HAP-1 (cell line): Measurements from ENCODE around the gene PPP3CA.

Source experiments
- DNase-seq, 2 experiments: peaks; one replicate each; pipeline ENCODE4 v3.0.0-alpha.2; 2016 to 2020; ENCODE audit warnings: low spot score in 2 of 2
- H3K27me3 ChIP-seq: fragments of 250-450 bp; sonication (Bioruptor Pico); 2 replicates; pipeline ENCODE4 v1.5.1; 2020; ENCODE audit warnings: low read depth, mild to moderate bottlenecking, moderate library complexity
- H3K36me3 ChIP-seq: fragments of 250-450 bp; sonication (Bioruptor Pico); replicated peaks from 2 replicates; pipeline ENCODE4 v1.5.1; 2020; ENCODE audit warnings: mild to moderate bottlenecking
- H3K4me1 ChIP-seq: fragments of 250-450 bp; sonication (Bioruptor Pico); 2 replicates; pipeline ENCODE4 v1.5.1; 2020; ENCODE audit warnings: mild to moderate bottlenecking
- H3K4me3 ChIP-seq: fragments of 250-450 bp; sonication (Bioruptor Pico); 2 replicates; pipeline ENCODE4 v1.5.1; 2020; ENCODE audit warnings: mild to moderate bottlenecking, moderate library complexity
- H3K9me3 ChIP-seq: fragments of 250-450 bp; sonication (Bioruptor Pico); 2 replicates; pipeline ENCODE4 v1.5.1; 2020; ENCODE audit warnings: mild to moderate bottlenecking, moderate library complexity
- in situ Hi-C: fragments of 300-500 bp; cut with MboI; formaldehyde crosslinking; loops from 3 replicates; pipeline ENCODE4 v1.14.3; 2020; ENCODE audit warnings: low sequenced_read_pairs, inconsistent platforms, mixed read lengths

Gene PPP3CA

DNA sequence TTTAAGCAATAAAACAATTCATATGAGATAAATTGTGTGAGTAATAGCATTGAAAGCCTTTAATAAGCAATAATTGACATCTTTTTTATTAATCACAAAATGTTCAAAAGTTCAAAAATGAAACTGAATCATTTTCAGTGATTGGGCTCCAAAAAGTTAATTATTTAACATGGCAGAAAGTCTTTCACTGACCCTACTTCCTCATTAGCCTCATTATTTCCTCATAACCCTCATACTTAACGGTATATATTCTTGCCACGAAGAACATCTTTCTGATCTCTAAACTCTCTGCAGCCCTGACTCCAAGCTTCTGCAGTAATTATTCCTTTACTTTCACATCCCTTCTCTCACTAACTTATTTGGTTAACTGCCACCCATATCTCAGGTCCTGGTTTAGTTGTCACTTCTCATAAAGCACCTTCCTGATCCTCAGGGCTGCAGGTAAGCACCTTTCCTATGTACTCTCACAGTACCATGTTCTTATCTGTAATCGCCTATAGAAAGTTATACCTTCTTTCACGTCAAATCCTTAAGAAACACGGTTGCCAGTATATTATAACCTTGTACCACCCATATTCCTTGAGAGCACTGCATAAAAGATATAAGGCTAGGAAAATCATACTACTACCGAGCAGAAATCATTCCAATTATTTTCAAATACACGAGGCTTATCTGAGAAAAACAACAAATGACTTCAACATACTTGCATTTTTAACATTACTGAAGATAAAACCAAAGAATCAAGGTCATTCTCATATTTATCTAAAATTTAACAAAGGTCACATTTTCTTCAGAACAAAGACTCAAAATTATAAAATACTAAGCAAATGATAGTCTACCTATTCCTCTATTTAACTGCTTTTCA lies 72.2 kb downstream of the PPP3CA start:
- H3K9me3 ChIP-seq: no peaks in the 10 kb centered on the region
- H3K4me3 ChIP-seq: no peak overlapping the region
- no peaks in the 10 kb centered on the region for H3K27me3 ChIP-seq
- in situ Hi-C loops: no loop called here
- H3K36me3 ChIP-seq: no peaks in the 10 kb centered on the region
- DNase-seq: no peak
- no peaks in the 10 kb centered on the region for H3K4me1 ChIP-seq

DNA sequence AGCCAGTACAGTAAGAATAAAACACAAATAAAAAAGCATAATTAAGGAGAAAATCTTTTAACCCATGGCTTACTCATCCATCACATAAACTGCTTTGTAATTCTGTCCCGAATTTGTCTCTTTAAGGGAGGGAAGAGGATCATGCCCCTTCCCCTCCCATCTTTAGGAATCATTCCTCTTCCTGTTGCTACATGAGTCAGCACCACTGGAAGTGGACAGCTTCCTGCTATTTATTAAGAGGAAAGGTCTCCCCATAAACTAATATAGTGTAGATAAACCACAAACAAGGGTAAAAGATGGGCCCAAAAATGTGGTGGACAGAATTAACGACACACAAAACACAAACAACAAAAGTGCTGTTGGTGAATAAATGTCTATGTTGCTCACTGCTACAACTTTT lies 75.8 kb downstream of the PPP3CA start:
- H3K36me3 ChIP-seq: no peaks in the 10 kb centered on the region
- no peaks in the 10 kb centered on the region for H3K27me3 ChIP-seq
- H3K9me3 ChIP-seq: no peaks in the 10 kb centered on the region
- DNase-seq: no peak
- H3K4me1 ChIP-seq: no peaks in the 10 kb centered on the region; the same call in 1 of the 2 replicates
- in situ Hi-C loops: no loop called here
- no peak overlapping the region for H3K4me3 ChIP-seq

DNA sequence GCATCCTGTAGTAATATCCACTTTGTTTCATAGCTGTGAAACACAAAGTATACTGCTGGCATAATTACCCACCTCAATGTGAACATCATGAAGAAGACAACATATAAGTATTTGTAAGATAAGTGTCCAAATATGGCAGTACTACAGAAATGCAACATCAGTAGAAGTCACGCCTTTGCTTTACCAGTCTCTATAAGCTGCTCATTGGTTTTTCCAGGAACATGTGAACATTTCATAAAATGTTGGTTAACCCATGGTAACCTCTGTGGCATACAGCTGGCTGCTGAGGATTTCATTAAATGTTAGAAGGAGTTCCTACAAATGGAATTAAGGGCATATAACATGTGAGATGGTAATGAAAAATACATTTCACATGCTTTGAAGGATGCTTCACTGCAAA lies 77.6 kb downstream of the PPP3CA start:
- Histone ChIP-seq H3K4me1 (no peaks in the 10 kb centered on the region; the same call in 1 of the 2 replicates), H3K36me3 (no peaks in the 10 kb centered on the region), H3K27me3 (no peaks in the 10 kb centered on the region), H3K4me3 (no peak overlapping the region), H3K9me3 (no peaks in the 10 kb centered on the region)
- DNase-seq: no peak
- in situ Hi-C loops: no loop called here

DNA sequence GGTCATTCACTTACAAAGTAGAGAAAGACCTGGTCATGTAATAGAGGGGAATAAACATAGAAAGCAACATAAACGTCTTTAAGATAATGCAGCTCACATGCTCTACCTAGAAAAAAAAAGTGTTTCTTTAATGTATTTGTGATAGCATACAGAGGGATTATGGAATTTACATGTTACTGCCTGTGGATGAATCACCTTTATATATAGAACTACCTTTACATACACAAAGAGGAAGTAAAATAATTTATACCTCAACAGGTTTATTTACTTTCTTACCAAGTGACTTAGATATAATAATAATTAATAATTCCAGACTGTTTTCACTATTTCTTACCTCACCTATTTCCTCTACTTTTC lies 81.5 kb downstream of the PPP3CA start:
- H3K4me3 ChIP-seq: no peak overlapping the region
- H3K4me1 ChIP-seq: no peaks in the 10 kb centered on the region; the same call in 1 of the 2 replicates
- H3K36me3 ChIP-seq: no peaks in the 10 kb centered on the region
- no peaks in the 10 kb centered on the region for H3K27me3 ChIP-seq
- DNase-seq: no peak
- in situ Hi-C loops: no loop called here
- H3K9me3 ChIP-seq: no peaks in the 10 kb centered on the region

GRCh38 chr4:101264993-101265815 lies 82.1 kb downstream of the PPP3CA start:
- no peak for DNase-seq
- Histone ChIP-seq H3K4me3 (no peak overlapping the region), H3K4me1 (no peaks in the 10 kb centered on the region; the same call in 1 of the 2 replicates), H3K9me3 (no peaks in the 10 kb centered on the region), H3K27me3 (no peaks in the 10 kb centered on the region), H3K36me3 (no peaks in the 10 kb centered on the region)
- in situ Hi-C loops: no loop called here

GRCh38 chr4:101264512-101264911 lies 82.8 kb downstream of the PPP3CA start:
- no peak for DNase-seq
- Histone ChIP-seq H3K4me1 (no peaks in the 10 kb centered on the region; the same call in 1 of the 2 replicates), H3K27me3 (no peaks in the 10 kb centered on the region), H3K36me3 (no peaks in the 10 kb centered on the region), H3K9me3 (no peaks in the 10 kb centered on the region), H3K4me3 (no peak overlapping the region)
- in situ Hi-C loops: no loop called here

DNA sequence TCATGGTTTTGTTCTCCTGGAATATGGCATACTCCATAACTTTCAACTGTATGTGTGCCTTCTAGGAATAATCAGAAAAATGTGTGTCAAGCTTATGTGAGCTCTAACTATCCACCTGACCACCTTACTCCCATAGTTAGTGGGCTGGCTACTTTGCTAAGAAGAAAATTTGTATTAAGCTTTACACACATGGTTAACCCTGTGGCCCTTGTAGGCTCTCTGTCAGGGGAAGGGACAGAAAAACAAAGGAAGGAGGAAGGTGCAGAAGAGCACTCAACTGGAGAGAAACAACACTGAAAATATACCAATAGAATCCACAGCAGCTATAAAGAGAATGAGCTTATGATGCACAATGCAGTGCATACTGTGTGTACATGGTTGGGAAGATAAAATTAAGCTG lies 84.6 kb downstream of the PPP3CA start:
- H3K36me3 ChIP-seq: no peaks in the 10 kb centered on the region
- H3K27me3 ChIP-seq: no peaks in the 10 kb centered on the region
- in situ Hi-C loops: no loop called here
- H3K4me1 ChIP-seq: no peaks in the 10 kb centered on the region; the same call in 1 of the 2 replicates
- H3K9me3 ChIP-seq: no peaks in the 10 kb centered on the region
- DNase-seq: no peak
- H3K4me3 ChIP-seq: no peak overlapping the region

GRCh38 chr4:101259876-101260275 lies 87.5 kb downstream of the PPP3CA start:
- no peaks in the 10 kb centered on the region for H3K36me3 ChIP-seq
- H3K9me3 ChIP-seq: no peaks in the 10 kb centered on the region
- H3K4me3 ChIP-seq: no peak overlapping the region
- DNase-seq: no peak
- no peaks in the 10 kb centered on the region for H3K27me3 ChIP-seq
- in situ Hi-C loops: no loop called here
- no peaks in the 10 kb centered on the region for H3K4me1 ChIP-seq

DNA sequence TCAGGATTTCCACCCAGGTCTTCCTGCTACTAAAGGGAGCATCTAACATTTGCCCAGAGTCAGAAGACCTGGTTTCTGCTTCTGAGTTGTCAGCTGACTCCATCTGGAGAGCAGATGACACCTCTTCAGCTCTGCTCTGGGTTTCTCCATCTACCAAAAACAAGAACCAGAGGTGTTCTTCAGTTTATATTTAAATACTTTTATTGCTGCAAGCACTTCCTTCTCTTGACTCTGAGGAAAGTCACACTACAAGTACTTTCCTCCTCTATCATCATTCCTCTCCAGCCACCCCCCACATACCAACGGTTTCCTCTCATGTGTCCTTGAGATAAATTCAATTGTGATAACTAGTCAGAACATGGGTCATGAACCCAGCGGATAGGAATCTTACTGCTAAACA lies 88.4 kb downstream of the PPP3CA start:
- Histone ChIP-seq H3K4me3 (no peak overlapping the region), H3K36me3 (no peaks in the 10 kb centered on the region), H3K27me3 (no peaks in the 10 kb centered on the region), H3K9me3 (no peaks in the 10 kb centered on the region), H3K4me1 (no peaks in the 10 kb centered on the region)
- in situ Hi-C loops: no loop called here
- DNase-seq: no peak

DNA sequence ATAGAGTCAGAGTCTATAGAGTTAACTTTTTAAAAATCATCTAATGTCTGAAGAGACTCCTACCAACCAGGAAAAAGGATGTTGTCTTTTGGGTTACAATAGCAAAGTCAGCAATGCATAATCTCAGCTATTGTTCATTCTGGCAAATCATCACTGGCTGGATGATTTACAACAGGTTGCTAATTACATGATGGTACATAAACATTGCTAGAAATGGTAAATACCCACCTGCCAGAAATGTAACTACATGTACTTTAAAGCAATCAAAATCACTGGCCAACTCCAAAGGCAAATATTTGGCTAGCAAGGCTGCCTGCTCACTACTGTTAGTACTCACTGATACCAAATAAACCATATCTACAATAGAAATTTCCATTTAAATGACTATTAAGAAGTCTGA lies 91.1 kb downstream of the PPP3CA start:
- no peak overlapping the region for H3K4me3 ChIP-seq
- H3K27me3 ChIP-seq: no peaks in the 10 kb centered on the region
- H3K36me3 ChIP-seq: no peaks in the 10 kb centered on the region
- in situ Hi-C loops: no loop called here
- no peaks in the 10 kb centered on the region for H3K9me3 ChIP-seq
- H3K4me1 ChIP-seq: no peaks in the 10 kb centered on the region
- DNase-seq: no peak

DNA sequence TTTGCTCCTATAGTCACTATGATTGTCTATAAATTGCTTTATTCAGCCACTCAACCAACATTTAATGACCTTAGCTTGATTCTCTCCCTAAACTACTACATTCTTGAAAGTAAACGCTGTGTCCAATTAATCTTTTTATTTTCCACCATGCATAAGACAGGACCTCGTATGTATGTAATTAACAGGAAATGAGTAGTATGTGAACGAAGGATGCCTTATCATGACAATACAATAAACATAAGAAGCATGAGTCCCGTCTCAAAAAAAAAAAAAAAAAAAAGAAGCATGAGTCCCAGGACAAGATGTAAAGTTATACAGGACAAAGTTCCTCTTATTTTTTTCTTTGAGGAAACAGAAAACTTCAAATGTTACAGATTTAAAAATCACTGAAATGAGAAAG lies 92.5 kb downstream of the PPP3CA start:
- in situ Hi-C loops: no loop called here
- no peak for DNase-seq
- no peaks in the 10 kb centered on the region for H3K27me3 ChIP-seq
- no peaks in the 10 kb centered on the region for H3K9me3 ChIP-seq
- no peak overlapping the region for H3K4me3 ChIP-seq
- no peaks in the 10 kb centered on the region for H3K4me1 ChIP-seq
- no peaks in the 10 kb centered on the region for H3K36me3 ChIP-seq

- H3K4me1 ChIP-seq: no peaks in the 10 kb centered on the region
- H3K9me3 ChIP-seq: no peaks in the 10 kb centered on the region
- no peak overlapping the region for H3K4me3 ChIP-seq
- in situ Hi-C loops: no loop called here
- no peak for DNase-seq
- H3K27me3 ChIP-seq: no peaks in the 10 kb centered on the region
- H3K36me3 ChIP-seq: no peaks in the 10 kb centered on the region
Observed at GRCh38 chr4:101253121-101253520, 94.2 kb downstream of the PPP3CA start.

DNA sequence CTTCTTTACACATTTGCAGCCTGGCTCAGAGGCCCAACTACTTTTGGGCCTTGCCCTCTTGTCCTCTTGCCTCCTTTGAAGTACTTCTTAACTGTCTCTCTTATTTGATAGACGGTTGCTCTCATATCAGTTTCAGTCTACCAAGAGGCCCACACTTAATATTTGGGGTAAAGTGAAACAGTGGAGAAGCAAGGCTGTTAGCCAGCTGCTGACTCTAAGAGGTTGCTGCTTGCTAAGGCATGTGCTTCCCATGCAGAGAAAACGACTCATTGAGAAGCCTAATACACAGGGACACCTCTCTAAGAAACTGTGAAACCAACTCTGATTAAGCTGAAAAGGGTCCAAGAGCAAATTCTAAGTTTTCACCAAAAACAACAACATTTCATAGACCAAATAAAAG lies 94.6 kb downstream of the PPP3CA start:
- H3K4me1 ChIP-seq: no peaks in the 10 kb centered on the region
- no peak overlapping the region for H3K4me3 ChIP-seq
- no peaks in the 10 kb centered on the region for H3K36me3 ChIP-seq
- no peaks in the 10 kb centered on the region for H3K9me3 ChIP-seq
- H3K27me3 ChIP-seq: no peaks in the 10 kb centered on the region
- no peak for DNase-seq
- in situ Hi-C loops: no loop called here

DNA sequence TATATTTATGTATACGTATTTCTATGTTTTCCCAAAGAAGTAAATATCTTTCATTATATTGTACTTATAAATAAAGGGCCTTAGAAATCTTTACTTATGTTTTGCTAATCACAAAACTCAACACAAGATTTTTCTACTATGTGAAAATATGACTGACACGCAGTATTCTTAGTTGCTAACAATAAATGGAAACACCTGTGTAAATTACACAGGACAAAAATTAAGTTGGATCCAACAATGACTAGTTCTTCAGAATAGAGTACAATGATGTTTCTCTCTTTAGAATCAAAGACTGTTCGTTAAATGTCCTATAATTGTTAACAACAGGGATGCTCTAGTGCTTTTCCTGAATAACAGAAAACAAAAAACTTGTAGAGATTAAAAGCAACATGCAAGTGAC lies 96.1 kb downstream of the PPP3CA start:
- DNase-seq: no peak
- Histone ChIP-seq H3K4me3 (no peak overlapping the region), H3K9me3 (no peaks in the 10 kb centered on the region), H3K4me1 (peaks cover 2% of the 10 kb centered on the region; the same call in 1 of the 2 replicates), H3K36me3 (no peaks in the 10 kb centered on the region), H3K27me3 (no peaks in the 10 kb centered on the region)
- in situ Hi-C loops: no loop called here
